IMR-90 (cell line): Measurements from ENCODE around the gene TRIM75.

Experiments
- BHLHE40 ChIP-seq: fragments of 150-350 bp; IDR thresholded peaks from 2 replicates; pipeline ENCODE4 v1.6.1; 2016; ENCODE audit warnings: mild to moderate bottlenecking, low read depth, low read length
- CTCF ChIP-seq: conservative IDR thresholded peaks from 2 replicates; pipeline ENCODE4 v1.5.1; 2012; ENCODE audit warnings: mild to moderate bottlenecking, low read depth, low read length, improper control_type of control experiment
- MXI1 ChIP-seq: IDR thresholded peaks from 2 replicates; pipeline ENCODE4 v1.6.1; 2012; ENCODE audit warnings: low read depth, mild to moderate bottlenecking, low read length, moderate library complexity, borderline replicate concordance
- POLR2A ChIP-seq: IDR thresholded peaks from 2 replicates; pipeline ENCODE4 v1.6.1; 2012; ENCODE audit warnings: mild to moderate bottlenecking, low read depth, low read length
- RAD21 ChIP-seq: IDR thresholded peaks from 2 replicates; pipeline ENCODE4 v1.6.1; 2012; ENCODE audit warnings: low read length, improper control_type of control experiment
- RCOR1 ChIP-seq: IDR thresholded peaks from 2 replicates; pipeline ENCODE4 v1.6.1; 2012; ENCODE audit warnings: mild to moderate bottlenecking, low read length, improper control_type of control experiment; ENCODE audit not compliant: insufficient replicate concordance
- RFX5 ChIP-seq: IDR thresholded peaks from 2 replicates; pipeline ENCODE4 v1.8.0; 2012; ENCODE audit warnings: low read depth, mild to moderate bottlenecking, low read length, moderate library complexity
- SMC3 ChIP-seq: fragments of 150-350 bp; IDR thresholded peaks from 2 replicates; pipeline ENCODE4 v1.6.1; 2016; ENCODE audit warnings: low read depth, mild to moderate bottlenecking, antibody characterized with exemption, low read length, moderate library complexity
- TF ChIP-seq, protein P1 (sequence below): fragments of 150-350 bp; IDR thresholded peaks from 2 replicates; pipeline ENCODE4 v1.6.1; 2017; ENCODE audit warnings: mild to moderate bottlenecking, antibody characterized with exemption, low read length, low read depth

DNA sequence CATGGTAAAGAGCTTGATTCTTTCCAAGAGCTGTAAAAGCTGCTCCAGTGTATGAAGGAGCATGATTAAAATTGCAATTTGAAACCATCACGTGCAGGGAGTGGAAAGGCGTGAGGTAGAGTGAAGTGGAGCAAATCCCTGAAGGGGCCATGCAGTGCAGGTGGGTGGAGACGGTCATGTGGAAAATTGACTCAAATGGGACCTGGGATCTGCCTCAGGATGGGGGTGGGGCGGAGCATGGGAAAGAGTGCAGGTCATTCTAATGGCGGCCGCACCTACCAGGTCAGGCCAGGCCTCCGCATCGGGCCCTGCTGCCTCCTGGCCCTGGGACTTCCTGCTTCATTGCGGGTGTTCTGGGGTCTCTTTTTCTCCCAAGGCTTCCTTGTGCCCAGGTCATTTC, 47.2 kb upstream of the TRIM75 start:
- TF ChIP-seq RFX5 = no peak
- no peak for TF ChIP-seq POLR2A
- no peak for TF ChIP-seq BHLHE40
- TF ChIP-seq CTCF = no peak
- TF ChIP-seq RCOR1 = no peak
- no peak for TF ChIP-seq MXI1
- TF ChIP-seq SMC3 = no peak
- TF ChIP-seq, protein P1, sequence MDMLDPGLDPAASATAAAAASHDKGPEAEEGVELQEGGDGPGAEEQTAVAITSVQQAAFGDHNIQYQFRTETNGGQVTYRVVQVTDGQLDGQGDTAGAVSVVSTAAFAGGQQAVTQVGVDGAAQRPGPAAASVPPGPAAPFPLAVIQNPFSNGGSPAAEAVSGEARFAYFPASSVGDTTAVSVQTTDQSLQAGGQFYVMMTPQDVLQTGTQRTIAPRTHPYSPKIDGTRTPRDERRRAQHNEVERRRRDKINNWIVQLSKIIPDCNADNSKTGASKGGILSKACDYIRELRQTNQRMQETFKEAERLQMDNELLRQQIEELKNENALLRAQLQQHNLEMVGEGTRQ = no peak
- no peak for TF ChIP-seq RAD21
